Calu3 (cell line): ENCODE data around the gene ELF2. TPM values are rescaled to one million over a fixed set of nuclear protein-coding genes. Genes with fewer than 3 reads are reported as not detected.
"Not testable (repeated sequence)": the region's sequence is repeated elsewhere in the genome, so short reads cannot be mapped to it uniquely, and the experiment has no call there.

ENCODE experiments used
- BruUV-seq: library from RNA; stranded (reverse); fragments of 400-500 nt; replicated peaks from 2 replicates; lab custom pipeline; 2021; lab: Mats Ljungman, UMichigan
- CTCF ChIA-PET: fragments of 300-600 bp; sonication (Branson Sonifier 250); formaldehyde crosslinking; loops from one replicate; lab custom pipeline; 2022; ENCODE audit warnings: antibody characterized with exemption; lab: Charles Lee
- DNase-seq: peaks from one replicate; pipeline ENCODE4 v3.0.0; 2022
- H3K27ac Mint-ChIP-seq: one replicate; pipeline ENCODE4 v1.8.0; 2022; ENCODE audit warnings: mixed read lengths; ENCODE audit not compliant: unreplicated experiment
- H3K27me3 Mint-ChIP-seq: one replicate; pipeline ENCODE4 v1.8.0; 2022; ENCODE audit warnings: mixed read lengths; ENCODE audit not compliant: unreplicated experiment
- H3K36me3 Mint-ChIP-seq: one replicate; pipeline ENCODE4 v1.8.0; 2022; ENCODE audit warnings: mild to moderate bottlenecking, moderate library complexity, mixed read lengths; ENCODE audit not compliant: insufficient read depth, unreplicated experiment
- H3K4me1 Mint-ChIP-seq: one replicate; pipeline ENCODE4 v1.8.0; 2022; ENCODE audit warnings: mild to moderate bottlenecking, low read depth, mixed read lengths; ENCODE audit not compliant: unreplicated experiment
- H3K4me3 Mint-ChIP-seq: one replicate; pipeline ENCODE4 v1.8.0; 2022; ENCODE audit warnings: mild to moderate bottlenecking, low read depth, moderate library complexity, mixed read lengths; ENCODE audit not compliant: unreplicated experiment
- H3K9me3 Mint-ChIP-seq: one replicate; pipeline ENCODE4 v1.8.0; 2022; ENCODE audit warnings: low read depth, mixed read lengths; ENCODE audit not compliant: unreplicated experiment
- CTCF ChIP-seq: fragments of 200-600 bp; IDR thresholded peaks from one replicate; pipeline ENCODE4 v1.8.0; 2022; ENCODE audit warnings: antibody characterized with exemption; ENCODE audit not compliant: unreplicated experiment
- intact Hi-C: fragments of 100-400 bp; cut with micrococcal nuclease; formaldehyde crosslinking; loops from one replicate; pipeline ENCODE4 v1.10.0; 2022; ENCODE audit not compliant: unreplicated experiment
- total RNA-seq: library from RNA; stranded (reverse); gene quantifications from 2 replicates; pipeline ENCODE4 v1.2.3, GENCODE V29; 2022

ELF2 gene
- total RNA-seq, 1 experiment from 2014 or later = 27.8 TPM

GRCh38 chr4:139027776-139028175 is 149.2 kb downstream of the ELF2 start:
- DNase-seq = no peak
- CTCF ChIA-PET = no interaction called here
- Mint-ChIP-seq H3K4me1 (peaks cover 9% of the 10 kb centered on the region), H3K27ac (no peak overlapping the region), H3K4me3 (no peak overlapping the region), H3K27me3 (no peaks in the 10 kb centered on the region), H3K36me3 (peaks cover 8% of the 10 kb centered on the region), H3K9me3 (no peaks in the 10 kb centered on the region)
- no peak for TF ChIP-seq CTCF
- intact Hi-C loops = no loop called here
- no TSS peak for BruUV-seq

- Mint-ChIP-seq H3K9me3 (no peaks in the 10 kb centered on the region), H3K27me3 (no peaks in the 10 kb centered on the region), H3K27ac (no peak overlapping the region), H3K36me3 (peaks cover 8% of the 10 kb centered on the region), H3K4me3 (no peak overlapping the region), H3K4me1 (peaks cover 9% of the 10 kb centered on the region)
- CTCF ChIA-PET = no interaction called here
- BruUV-seq = no TSS peak
- no peak for TF ChIP-seq CTCF
- intact Hi-C loops = no loop called here
- DNase-seq = no peak
Measured at GRCh38 chr4:139025841-139026240, 151.2 kb downstream of the ELF2 start.

DNA sequence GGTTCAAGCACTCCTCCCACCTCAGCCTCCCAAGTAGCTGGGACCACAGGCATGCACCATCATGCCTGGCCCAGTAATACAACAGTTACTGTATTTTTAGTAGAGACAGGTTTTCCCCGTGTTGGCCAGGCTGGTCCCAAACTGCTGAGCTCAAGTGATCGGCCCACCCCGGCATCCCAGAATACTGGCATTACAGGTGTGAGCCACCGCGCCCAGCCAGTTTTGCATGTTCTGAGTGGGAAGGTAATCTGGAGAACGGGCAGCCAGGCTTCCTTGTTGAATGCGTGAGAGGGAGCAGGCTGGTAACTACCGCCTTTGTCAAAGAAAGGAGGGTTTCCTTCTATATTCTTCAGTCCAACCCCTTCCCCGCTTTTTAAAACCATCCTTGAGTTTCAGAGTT is 152.3 kb downstream of the ELF2 start:
- CTCF ChIA-PET = no interaction called here
- H3K36me3 Mint-ChIP-seq = peaks cover 12% of the 10 kb centered on the region
- intact Hi-C loops = no loop called here

GRCh38 chr4:139022835-139023234 is 154.2 kb downstream of the ELF2 start:
- intact Hi-C loops = no loop called here
- Mint-ChIP-seq H3K27ac (no peak overlapping the region), H3K4me1 (peaks cover 29% of the 10 kb centered on the region), H3K9me3 (no peaks in the 10 kb centered on the region), H3K4me3 (no peak overlapping the region), H3K27me3 (no peaks in the 10 kb centered on the region), H3K36me3 (peaks cover 12% of the 10 kb centered on the region)
- no TSS peak for BruUV-seq
- CTCF ChIA-PET = no interaction called here
- TF ChIP-seq CTCF = no peak
- DNase-seq = no peak

More for the DNA sequence above, 152.3 kb downstream of the ELF2 start:
- BruUV-seq = no TSS peak
- Mint-ChIP-seq H3K4me3 (no peak overlapping the region), H3K9me3 (no peaks in the 10 kb centered on the region), H3K4me1 (peaks cover 18% of the 10 kb centered on the region), H3K27ac (no peak overlapping the region), H3K27me3 (no peaks in the 10 kb centered on the region)
- TF ChIP-seq CTCF = no peak
- DNase-seq = no peak

GRCh38 chr4:139021071-139021470 is 155.9 kb downstream of the ELF2 start:
- intact Hi-C loops, H3K27ac Mint-ChIP-seq, H3K4me3 Mint-ChIP-seq, DNase-seq, H3K27me3 Mint-ChIP-seq, BruUV-seq, H3K9me3 Mint-ChIP-seq: not testable (repeated sequence)
- Mint-ChIP-seq H3K4me1 (peaks cover 29% of the 10 kb centered on the region), H3K36me3 (peaks cover 22% of the 10 kb centered on the region)
- CTCF ChIA-PET = interaction anchor here (0.6 kb wide), 1 partner anchor 19 kb away, joined by 3 read pairs; no protein-coding TSS in a partner anchor
